GM21390 (cell line): ENCODE measurements around the gene NAA16.

Source experiments
- ATAC-seq: cut with Tn5 transposase; IDR thresholded peaks from one replicate; pipeline ENCODE4 v1.9.1; 2021; ENCODE audit not compliant: unreplicated experiment

The NAA16 gene

DNA sequence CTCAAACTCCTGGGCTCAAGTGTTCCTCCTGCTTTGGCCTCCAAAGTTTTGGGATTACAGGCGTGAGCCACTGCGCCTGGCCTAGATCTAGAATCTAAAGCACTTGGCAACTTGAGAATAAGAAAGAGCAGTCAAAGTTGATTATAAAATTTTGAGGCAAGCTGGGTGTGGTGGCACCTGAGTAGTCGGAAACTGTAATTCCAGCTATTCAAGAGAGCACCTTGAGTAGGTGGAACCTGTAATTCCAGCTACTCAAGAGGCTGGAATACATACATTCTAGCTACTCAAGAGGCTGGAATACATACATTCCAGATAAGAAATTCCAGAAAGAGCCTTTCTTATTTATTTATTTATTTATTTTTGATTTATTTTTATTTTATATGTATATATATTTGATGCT is 8.3 kb upstream of the NAA16 start:
- ATAC-seq: no peak

GRCh38 chr13:41304551-41304950 is 6.5 kb upstream of the NAA16 start:
- no peak for ATAC-seq

DNA sequence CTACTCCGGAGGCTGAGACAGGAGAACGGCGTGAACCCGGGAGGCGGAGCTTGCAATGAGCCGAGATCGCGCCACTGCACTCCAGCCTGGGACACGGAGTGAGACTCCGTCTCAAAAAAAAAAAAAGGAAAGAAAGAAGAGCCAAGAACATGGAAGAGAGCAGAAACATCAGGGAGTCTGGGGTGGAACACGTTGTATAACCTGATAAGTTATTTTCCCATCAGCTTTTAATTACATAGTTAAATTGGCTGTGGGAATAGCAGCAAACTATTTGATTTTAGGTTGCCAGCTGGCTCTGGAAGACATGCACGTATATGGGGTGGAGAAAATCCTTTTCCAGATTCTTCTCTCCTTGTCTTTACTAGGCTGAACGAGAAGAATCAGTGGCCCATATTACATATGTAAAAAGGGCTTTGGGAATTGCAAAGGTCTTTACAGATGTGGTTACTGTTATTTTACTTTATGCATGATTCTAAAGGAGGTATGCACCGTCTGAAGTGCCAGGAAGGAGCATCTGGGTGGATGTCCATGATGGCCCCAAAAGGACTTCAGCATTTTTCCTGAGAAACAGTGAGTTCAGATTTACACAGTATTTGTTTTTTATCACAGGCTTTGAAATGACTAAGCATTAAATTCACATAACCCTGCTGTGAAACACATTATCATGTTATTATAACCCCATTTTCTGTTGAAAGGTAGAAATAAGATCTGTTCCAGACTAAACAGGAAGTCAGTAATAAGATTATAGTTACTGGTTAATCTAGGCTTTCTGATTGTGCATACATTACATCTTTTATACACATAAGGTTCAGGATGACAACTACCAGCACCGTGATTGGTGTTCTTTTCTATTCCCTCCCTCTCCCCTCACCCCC is 4.6 kb upstream of the NAA16 start:
- ATAC-seq: no peak

- no peak for ATAC-seq
Measured at GRCh38 chr13:41307884-41308640, 3.0 kb upstream of the NAA16 start.

- peak; percentile 44 for ATAC-seq
Measured at GRCh38 chr13:41311406-41312175, 524 bp downstream of the NAA16 start.

DNA sequence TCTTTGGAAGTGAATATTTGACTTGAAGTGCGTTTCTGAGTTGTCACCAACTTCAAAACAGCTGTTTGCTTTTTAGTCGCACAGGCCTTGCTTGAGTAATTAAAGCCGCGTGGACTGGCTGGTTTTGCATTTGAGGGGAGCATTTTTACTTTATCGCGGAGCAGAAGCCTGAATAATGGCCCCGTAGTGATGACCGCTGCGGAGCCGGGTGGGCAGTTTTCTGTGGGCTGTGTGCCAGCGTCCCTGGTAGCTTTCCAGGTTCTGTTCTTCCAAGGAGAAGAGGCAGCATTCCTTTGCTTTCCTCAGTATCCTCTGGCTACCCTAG is 1.1 kb downstream of the NAA16 start:
- ATAC-seq: no peak

- no peak for ATAC-seq
Measured at GRCh38 chr13:41313117-41313516, 2.0 kb downstream of the NAA16 start.

DNA sequence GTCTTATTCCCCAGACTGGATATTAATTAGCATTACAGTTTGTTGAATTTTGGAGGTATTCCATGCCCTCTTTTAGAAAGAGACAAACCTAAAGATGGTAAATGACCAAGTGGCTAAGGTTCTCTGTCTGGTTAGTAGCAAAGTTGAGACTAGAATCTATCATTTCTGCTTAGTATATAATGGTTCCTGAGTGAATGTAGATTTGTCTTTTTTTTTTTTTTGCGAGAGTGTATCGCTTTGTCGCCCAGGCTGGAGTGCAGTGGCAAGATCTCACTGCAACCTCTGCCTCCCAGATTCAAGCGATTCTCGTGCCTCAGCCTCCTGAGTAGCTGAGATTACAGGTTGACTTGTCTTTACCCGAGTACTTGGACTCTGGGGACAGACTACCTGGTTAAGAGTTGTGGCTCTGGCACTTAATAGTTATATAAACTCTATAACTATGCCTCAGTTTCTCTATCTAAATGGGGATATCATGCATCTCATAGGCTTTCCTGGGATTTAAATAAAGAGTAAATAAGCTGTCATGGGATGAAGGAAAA is 2.7 kb downstream of the NAA16 start:
- ATAC-seq: no peak

DNA sequence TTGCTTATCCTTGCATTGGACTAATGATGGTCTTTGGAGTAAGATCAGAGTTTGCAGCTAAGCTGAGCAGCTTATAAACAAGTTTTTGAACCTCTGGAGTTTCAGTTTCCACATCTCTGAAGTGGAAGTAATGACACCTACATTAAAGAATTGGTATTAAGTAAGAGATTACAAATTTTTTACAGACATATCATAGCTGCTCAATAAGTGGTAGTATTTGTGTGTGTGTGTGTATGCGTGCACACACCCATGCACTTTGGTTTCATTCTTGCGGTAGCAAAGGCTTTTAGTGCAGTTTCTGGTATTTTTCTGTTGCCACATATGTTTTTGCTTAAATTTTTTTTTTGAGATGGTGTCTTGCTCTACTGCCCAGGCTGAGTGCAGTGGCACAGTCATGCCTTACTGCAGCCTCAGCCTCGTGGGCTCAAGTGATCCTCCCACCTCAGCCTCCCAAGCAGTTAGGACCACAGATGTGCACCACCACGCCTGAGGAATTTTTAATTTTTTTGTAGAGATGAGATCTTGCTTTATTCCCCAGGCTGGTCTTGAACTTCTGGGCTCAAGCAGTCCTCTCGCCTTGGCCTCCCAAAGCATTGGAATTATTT is 4.5 kb downstream of the NAA16 start:
- ATAC-seq: no peak

- ATAC-seq: no peak
Measured at GRCh38 chr13:41317243-41317642, 6.2 kb downstream of the NAA16 start.

GRCh38 chr13:41325752-41326151 is 14.7 kb downstream of the NAA16 start:
- ATAC-seq: no peak

- no peak for ATAC-seq
Measured at GRCh38 chr13:41326661-41327060, 15.6 kb downstream of the NAA16 start.

DNA sequence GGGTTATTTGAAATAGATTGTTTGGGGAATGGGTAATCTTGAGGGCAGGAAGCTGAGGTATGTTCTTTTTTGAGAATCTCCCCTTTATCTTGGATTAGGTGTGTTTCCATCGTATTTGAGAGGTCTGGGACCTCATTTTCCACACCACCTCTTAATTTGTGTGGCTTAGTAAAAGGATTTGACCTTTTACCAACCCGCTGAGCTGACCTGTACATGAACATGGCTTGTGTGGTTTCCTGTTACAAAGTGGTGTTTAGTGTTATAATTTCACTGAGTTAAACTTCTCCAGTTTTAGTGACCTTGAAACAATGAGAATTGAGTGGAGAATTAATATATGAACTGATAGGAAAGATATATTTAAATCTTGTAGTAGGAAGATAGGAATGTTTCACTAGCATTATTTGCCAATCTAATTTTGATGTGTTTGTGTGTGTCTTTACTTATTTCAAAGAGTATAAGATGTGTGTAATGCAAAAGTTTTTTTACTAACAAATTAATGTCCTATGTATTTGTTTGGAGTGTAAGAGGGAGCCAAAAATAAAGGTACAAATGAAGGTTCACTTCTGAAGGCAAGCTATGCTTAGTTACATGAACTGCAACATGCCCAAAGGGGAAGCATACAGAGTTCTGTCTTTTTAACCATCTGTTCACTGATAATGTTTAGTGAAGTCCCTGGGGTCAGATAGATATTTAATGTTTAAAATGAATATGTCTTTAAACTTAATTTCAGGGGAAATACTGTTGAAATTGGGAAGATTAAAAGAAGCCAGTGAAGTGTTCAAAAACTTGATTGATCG is 17.1 kb downstream of the NAA16 start:
- no peak for ATAC-seq

- ATAC-seq: no peak
Measured at GRCh38 chr13:41332829-41333228, 21.8 kb downstream of the NAA16 start.

- ATAC-seq: no peak
Measured at GRCh38 chr13:41334810-41335209, 23.7 kb downstream of the NAA16 start.

DNA sequence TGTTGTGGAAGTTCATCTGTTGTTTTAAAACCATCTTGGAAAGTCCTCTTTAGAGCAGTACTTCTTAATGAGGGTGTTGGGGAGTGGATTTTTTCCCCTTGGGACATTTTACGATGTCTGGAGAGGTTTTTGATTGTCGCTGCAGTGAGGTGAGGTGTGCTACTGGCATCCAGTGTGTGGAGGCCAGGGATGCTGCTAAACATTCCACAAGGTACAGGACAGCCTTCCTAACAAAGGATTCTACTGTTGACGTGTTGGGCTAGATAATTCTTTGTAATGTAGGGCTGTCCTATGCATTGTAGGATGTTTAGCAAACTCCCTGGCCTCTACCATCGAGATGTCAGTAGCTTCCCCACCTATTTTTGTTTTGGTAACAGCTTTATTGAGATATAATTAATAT is 33.3 kb downstream of the NAA16 start:
- no peak for ATAC-seq

- ATAC-seq: no peak
Measured at GRCh38 chr13:41345165-41345913, 34.3 kb downstream of the NAA16 start.

DNA sequence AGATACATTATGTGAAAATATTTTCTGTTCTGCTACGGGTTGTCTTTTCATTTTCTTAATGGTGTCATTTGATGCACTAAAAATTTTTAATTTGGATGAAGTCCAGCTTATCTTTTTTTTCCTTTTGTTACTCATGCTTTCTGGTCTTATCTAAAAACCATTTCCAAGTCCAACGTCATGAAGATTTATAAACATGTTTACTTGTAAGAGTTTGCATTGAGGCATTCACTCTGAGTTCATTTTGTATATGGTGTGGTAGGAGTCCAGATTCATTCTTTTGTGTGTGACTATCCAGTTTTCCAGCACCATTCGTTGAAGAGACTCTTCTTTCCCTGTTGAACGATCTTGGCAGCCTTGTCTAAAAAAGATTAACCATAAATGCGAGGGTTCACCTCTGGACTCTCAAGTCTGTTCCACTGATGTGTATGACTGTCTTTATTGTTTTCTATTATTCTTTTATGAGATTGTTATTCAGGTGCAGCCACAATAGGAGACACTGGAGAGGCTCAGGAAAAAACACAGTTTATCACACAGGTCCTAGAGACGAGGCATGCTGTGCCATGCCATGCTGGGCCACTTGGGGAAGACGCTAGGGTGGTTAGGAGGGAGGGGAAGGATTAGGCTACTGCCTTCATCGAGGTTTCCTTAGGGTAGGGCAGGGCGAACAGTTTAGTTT is 35.0 kb downstream of the NAA16 start:
- ATAC-seq: no peak
